Astrocyte of the cerebellum (primary cell): ENCODE measurements around the gene SGPP2.

Experiments
- DNase-seq: peaks from one replicate; pipeline ENCODE4 v3.0.0-alpha.2; 2011; ENCODE audit warnings: low read depth
- H3K4me3 ChIP-seq: 2 replicates; pipeline ENCODE4 v1.5.1; 2011; ENCODE audit warnings: mild to moderate bottlenecking, low read depth, low read length, moderate library complexity
- CTCF ChIP-seq: IDR thresholded peaks from 2 replicates; pipeline ENCODE4 v1.5.1; 2012; ENCODE audit warnings: low read length, low read depth, moderate library complexity, mild to moderate bottlenecking; ENCODE audit errors: missing control alignments
- in situ Hi-C: cut with HindIII; loops from 2 replicates; pipeline ENCODE4 v1.10.0; 2017; ENCODE audit warnings: low sequenced_read_pairs

The SGPP2 gene

GRCh38 chr2:222547083-222547482 lies 122.7 kb downstream of the SGPP2 start:
- in situ Hi-C loops, result no loop called here
- no peak for DNase-seq
- TF ChIP-seq CTCF, result no peak
- H3K4me3 ChIP-seq, result no peak overlapping the region

GRCh38 chr2:222548992-222549391 lies 124.6 kb downstream of the SGPP2 start:
- TF ChIP-seq CTCF, result peak; percentile 30
- no peak overlapping the region for H3K4me3 ChIP-seq
- peak; percentile 84 for DNase-seq
- in situ Hi-C loops, result no loop called here

- no peak for TF ChIP-seq CTCF
- DNase-seq, result no peak
- in situ Hi-C loops, result no loop called here
- no peak overlapping the region for H3K4me3 ChIP-seq
Observed at GRCh38 chr2:222554517-222554916, 130.2 kb downstream of the SGPP2 start.

- in situ Hi-C loops, result no loop called here
- TF ChIP-seq CTCF, result no peak
- DNase-seq, result no peak
- H3K4me3 ChIP-seq, result no peak overlapping the region
Observed at GRCh38 chr2:222561151-222561550, 136.8 kb downstream of the SGPP2 start.

- in situ Hi-C loops, result no loop called here
- peak; percentile 76 for DNase-seq
Observed at GRCh38 chr2:222561817-222562645, 137.7 kb downstream of the SGPP2 start.

GRCh38 chr2:222563106-222563718 lies 138.9 kb downstream of the SGPP2 start:
- in situ Hi-C loops, result no loop called here
- H3K4me3 ChIP-seq, result no peak overlapping the region
- DNase-seq, result no peak
- no peak for TF ChIP-seq CTCF

More at GRCh38 chr2:222561817-222562645, 137.7 kb downstream of the SGPP2 start:
- no peak overlapping the region for H3K4me3 ChIP-seq
- TF ChIP-seq CTCF, result peak; percentile 85
